Activated B cell treated with CpG ODN at 0.5 μM for 24 hours (primary cell): Measurements from ENCODE around the gene MAMDC2. TPM values are rescaled to one million over a fixed set of nuclear protein-coding genes. Genes with fewer than 3 reads are reported as not detected.

Source experiments
- ATAC-seq: fragments of 200-7000 bp; cut with Tn5 transposase; one replicate; pipeline ENCODE4 v1.10.0; 2021; ENCODE audit warnings: low read depth, mild to moderate bottlenecking, moderate library complexity
- CTCF ChIA-PET: fragments of 350-600 bp; sonication (Branson Sonifier 250); formaldehyde crosslinking; loops from one replicate; lab custom pipeline; 2021; ENCODE audit warnings: antibody characterized with exemption; lab: Charles Lee
- POLR2A ChIA-PET: fragments of 350-600 bp; sonication (Branson Sonifier 250); formaldehyde crosslinking; loops from one replicate; lab custom pipeline; 2021; ENCODE audit warnings: antibody characterized with exemption; lab: Charles Lee
- DNase-seq: peaks from one replicate; pipeline ENCODE4 v3.0.0; 2022
- H3K27ac Mint-ChIP-seq: one replicate; pipeline ENCODE4 v1.8.0; 2020; ENCODE audit warnings: mixed read lengths
- H3K27me3 Mint-ChIP-seq: one replicate; pipeline ENCODE4 v1.8.0; 2021; ENCODE audit warnings: mixed read lengths
- H3K36me3 Mint-ChIP-seq: one replicate; pipeline ENCODE4 v1.8.0; 2021; ENCODE audit warnings: low read depth, mixed read lengths
- H3K4me1 Mint-ChIP-seq: one replicate; pipeline ENCODE4 v1.8.0; 2021; ENCODE audit warnings: mixed read lengths
- H3K4me3 Mint-ChIP-seq: one replicate; pipeline ENCODE4 v1.8.0; 2020; ENCODE audit warnings: mild to moderate bottlenecking, mixed read lengths
- H3K9me3 Mint-ChIP-seq: one replicate; pipeline ENCODE4 v1.8.0; 2020; ENCODE audit warnings: mixed read lengths
- CTCF ChIP-seq: fragments of 200-600 bp; IDR thresholded peaks from one replicate; pipeline ENCODE4 v1.8.0; 2022; ENCODE audit warnings: antibody characterized with exemption, mild to moderate bottlenecking
- intact Hi-C: fragments of 100-400 bp; cut with micrococcal nuclease; formaldehyde crosslinking; loops from one replicate; pipeline ENCODE4 v1.15.1; 2024
- total RNA-seq: library from RNA; stranded (reverse); gene quantifications from 2 replicates; pipeline ENCODE4 v1.2.3, GENCODE V29; 2022

Gene MAMDC2
- total RNA-seq, 1 donor from 2014 or later: not detected

GRCh38 chr9:70066874-70067273 lies 23.2 kb downstream of the MAMDC2 start:
- peaks cover 10% of the 10 kb centered on the region for H3K27me3 Mint-ChIP-seq
- ATAC-seq (no peak), DNase-seq (no peak)
- intact Hi-C loops: no loop called here
- POLR2A ChIA-PET: interaction anchor here (0.6 kb wide), 1 partner anchor 274 kb away, joined by 3 read pairs; no protein-coding TSS in a partner anchor
- peaks cover under 1% of the 10 kb centered on the region for H3K4me1 Mint-ChIP-seq
- H3K36me3 Mint-ChIP-seq: no peaks in the 10 kb centered on the region
- H3K27ac Mint-ChIP-seq: no peak overlapping the region
- H3K9me3 Mint-ChIP-seq: no peaks in the 10 kb centered on the region
- no peak overlapping the region for H3K4me3 Mint-ChIP-seq
- CTCF ChIA-PET: no interaction called here
- TF ChIP-seq CTCF: no peak

GRCh38 chr9:70069704-70070103 lies 26.1 kb downstream of the MAMDC2 start:
- CTCF ChIA-PET: no interaction called here
- DNase-seq (no peak), ATAC-seq (no peak)
- Mint-ChIP-seq H3K27ac (no peak overlapping the region), H3K27me3 (peaks cover 13% of the 10 kb centered on the region), H3K9me3 (no peaks in the 10 kb centered on the region), H3K4me3 (no peak overlapping the region), H3K36me3 (no peaks in the 10 kb centered on the region), H3K4me1 (no peaks in the 10 kb centered on the region)
- no peak for TF ChIP-seq CTCF
- POLR2A ChIA-PET: no interaction called here
- intact Hi-C loops: no loop called here

GRCh38 chr9:70073193-70073592 lies 29.5 kb downstream of the MAMDC2 start:
- Mint-ChIP-seq H3K4me3 (no peak overlapping the region), H3K9me3 (no peaks in the 10 kb centered on the region), H3K27me3 (peaks cover 5% of the 10 kb centered on the region), H3K27ac (no peak overlapping the region), H3K36me3 (no peaks in the 10 kb centered on the region), H3K4me1 (no peaks in the 10 kb centered on the region)
- POLR2A ChIA-PET: no interaction called here
- DNase-seq (no peak), ATAC-seq (no peak)
- CTCF ChIA-PET: no interaction called here
- intact Hi-C loops: no loop called here
- TF ChIP-seq CTCF: no peak

GRCh38 chr9:70073756-70074155 lies 30.1 kb downstream of the MAMDC2 start:
- ChIA-PET POLR2A (no interaction called here), CTCF (no interaction called here)
- no peak for TF ChIP-seq CTCF
- Mint-ChIP-seq H3K27me3 (peaks cover 5% of the 10 kb centered on the region), H3K4me1 (no peaks in the 10 kb centered on the region), H3K36me3 (no peaks in the 10 kb centered on the region), H3K4me3 (no peak overlapping the region), H3K9me3 (no peaks in the 10 kb centered on the region), H3K27ac (no peak overlapping the region)
- no peak for DNase-seq
- ATAC-seq: no peak
- intact Hi-C loops: no loop called here

- Mint-ChIP-seq H3K36me3 (no peaks in the 10 kb centered on the region), H3K27me3 (peaks cover 14% of the 10 kb centered on the region), H3K9me3 (no peaks in the 10 kb centered on the region), H3K27ac (no peak overlapping the region), H3K4me3 (no peak overlapping the region), H3K4me1 (no peaks in the 10 kb centered on the region)
- ChIA-PET POLR2A (no interaction called here), CTCF (interaction anchor here (1.1 kb wide), 1 partner anchor 34 kb away, joined by 3 read pairs; no protein-coding TSS in a partner anchor)
- intact Hi-C loops: no loop called here
- ATAC-seq (no peak), DNase-seq (no peak)
- TF ChIP-seq CTCF: no peak
Observed at GRCh38 chr9:70076678-70077077, 33.0 kb downstream of the MAMDC2 start.
